OCI-M2 (cell line): ENCODE results near the gene PRAMEF4.
"Not testable (repeated sequence)": the region's sequence is repeated elsewhere in the genome, so short reads cannot be mapped to it uniquely, and the experiment has no call there.

Experiments
- DNase-seq: peaks from one replicate; lab custom pipeline; 2025; ENCODE audit not compliant: unreplicated experiment; lab: John Stamatoyannopoulos, UW

Gene PRAMEF4

DNA sequence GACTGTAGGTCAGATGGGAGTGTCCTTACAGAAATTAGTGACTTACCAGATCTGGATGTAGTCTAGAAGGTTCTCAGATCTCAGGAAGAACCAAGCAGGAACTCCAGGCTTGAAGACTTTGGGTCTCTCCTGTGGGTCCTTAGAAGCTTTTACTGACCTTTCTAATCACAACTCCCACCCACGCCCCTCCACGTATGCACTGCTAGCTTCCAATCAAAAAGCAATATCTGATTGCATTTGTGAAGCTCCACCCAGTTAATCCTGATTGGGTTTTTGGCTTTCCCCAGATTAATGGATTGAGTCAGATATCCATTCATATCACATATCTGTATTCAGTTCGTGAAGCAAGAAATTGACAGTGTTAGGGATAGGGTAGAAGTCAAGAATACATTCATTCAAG lies at the start of gene PRAMEF4:
Gene PRAMEF4 (minus strand): TSS at position 101 of the 400 bp plus-strand sequence. CDS start 2,807 bp downstream, outside the sequence.
- DNase-seq = not testable (repeated sequence)

GRCh38 chr1:12924368-12924767 lies 38.4 kb upstream of the PRAMEF4 start:
- DNase-seq = not testable (repeated sequence)

DNA sequence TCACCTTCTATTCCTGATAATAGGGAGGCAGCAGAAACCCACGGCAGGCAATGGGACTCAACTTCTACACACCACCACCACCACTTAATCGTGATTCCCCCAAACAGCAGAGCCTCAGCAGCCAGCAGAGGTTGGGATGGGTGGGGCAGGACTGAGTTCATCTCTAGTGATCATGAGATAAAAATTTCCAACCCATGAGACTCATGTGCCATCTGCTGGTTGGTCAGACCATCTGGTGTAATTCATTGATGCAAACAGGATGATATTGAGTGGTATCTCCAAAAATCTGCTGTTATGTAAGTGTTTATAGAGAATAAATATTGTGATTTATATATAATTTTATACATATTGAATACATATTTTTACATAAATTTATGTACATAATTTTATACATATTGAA lies 35.7 kb upstream of the PRAMEF4 start:
- DNase-seq = not testable (repeated sequence)

DNA sequence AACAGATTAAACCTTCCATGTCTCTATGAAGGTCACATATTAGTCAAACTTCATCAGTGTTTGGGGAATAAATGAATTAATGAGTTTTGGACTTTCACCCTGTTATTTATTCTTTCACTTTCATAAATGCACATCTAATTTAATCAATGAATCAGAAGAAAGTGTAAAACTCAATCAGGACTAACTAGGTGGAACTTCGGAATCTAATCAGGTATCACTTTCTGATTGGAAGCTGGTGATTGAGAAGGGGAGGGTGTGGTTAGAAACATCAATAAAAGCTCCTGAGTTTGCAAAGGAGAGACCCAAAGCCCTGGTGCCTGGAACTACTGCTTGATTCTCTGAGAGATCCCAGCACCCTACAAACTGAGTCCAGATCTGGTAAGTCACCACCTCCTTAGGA lies 30.3 kb upstream of the PRAMEF4 start, which contains the start of gene PRAMEF7:
Gene PRAMEF7 (plus strand): TSS at position 301 of the 400 bp plus-strand sequence. CDS start 1,083 bp downstream, outside the sequence.
- DNase-seq = not testable (repeated sequence)

- DNase-seq = not testable (repeated sequence)
These were observed 18.0 kb upstream of the PRAMEF4 start for GRCh38 chr1:12903793-12904572.

DNA sequence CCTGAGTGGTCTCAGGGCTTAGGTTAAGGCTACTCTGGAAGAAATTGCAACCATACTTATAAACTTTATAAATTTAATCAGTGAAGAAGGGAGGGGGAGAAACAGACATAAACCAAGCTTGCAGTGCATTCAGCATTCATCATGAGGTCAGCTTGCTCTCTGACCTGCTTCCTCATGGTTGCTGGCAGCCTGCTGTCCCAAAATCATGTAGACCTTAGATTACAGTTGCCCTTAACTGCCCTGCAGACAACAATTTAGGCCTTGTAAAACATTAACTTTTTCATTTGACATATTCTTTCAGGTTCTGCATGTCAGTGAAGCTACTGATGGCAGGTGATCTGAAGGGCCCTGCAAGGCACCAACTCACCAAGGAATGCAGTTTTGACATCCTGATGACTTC lies 13.2 kb upstream of the PRAMEF4 start:
- not testable (repeated sequence) for DNase-seq

DNA sequence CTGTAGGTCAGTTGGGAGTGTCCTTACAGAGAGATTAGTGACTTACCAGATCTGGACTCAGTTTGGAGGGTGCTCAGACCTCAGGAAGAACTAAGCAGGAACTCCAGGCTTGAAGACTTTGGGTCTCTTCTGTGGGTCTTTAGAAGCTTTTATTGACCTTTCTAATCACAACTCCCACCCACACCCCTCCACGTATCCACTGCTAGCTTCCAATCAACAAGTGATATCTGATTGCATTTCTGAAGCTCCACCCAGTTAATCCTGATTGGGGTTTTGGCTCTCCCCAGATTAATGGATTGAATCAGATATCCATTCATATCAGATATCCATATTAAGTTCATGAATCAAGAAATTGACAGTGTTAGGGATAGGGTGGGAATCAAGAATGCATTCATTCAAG lies 12.2 kb upstream of the PRAMEF4 start, which contains the start of gene PRAMEF10:
Gene PRAMEF10 (minus strand): TSS at position 101 of the 400 bp plus-strand sequence. CDS start 2,423 bp downstream, outside the sequence.
- DNase-seq = not testable (repeated sequence)

DNA sequence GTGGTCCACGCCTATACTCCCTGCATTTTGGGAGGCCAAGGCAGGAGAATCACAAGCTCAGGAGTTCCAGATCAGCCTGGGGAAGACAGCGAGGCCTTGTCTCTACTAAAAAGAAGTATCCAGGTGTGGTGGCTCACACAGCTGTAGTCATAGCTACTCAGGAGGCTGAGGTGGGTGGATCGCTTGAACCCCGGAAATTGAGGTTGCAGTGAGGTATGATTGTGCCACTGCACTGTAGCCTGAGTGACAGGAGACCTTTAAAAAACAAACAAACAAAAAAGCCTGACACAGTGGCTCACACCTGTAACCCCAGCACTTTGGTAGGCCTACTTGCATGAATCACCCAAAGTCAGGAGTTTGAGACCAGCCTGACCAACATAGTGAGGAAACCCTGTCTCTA lies 7.5 kb downstream of the PRAMEF4 start:
- not testable (repeated sequence) for DNase-seq

GRCh38 chr1:12863131-12863880 lies 22.7 kb downstream of the PRAMEF4 start:
- DNase-seq = not testable (repeated sequence)

GRCh38 chr1:12856786-12857185 lies 29.2 kb downstream of the PRAMEF4 start, which contains the start of gene PRAMEF2:
TSS of gene PRAMEF2 (plus strand) at chr1:12857086. CDS start at chr1:12859010, 1,924 bp downstream.
- DNase-seq = not testable (repeated sequence)

DNA sequence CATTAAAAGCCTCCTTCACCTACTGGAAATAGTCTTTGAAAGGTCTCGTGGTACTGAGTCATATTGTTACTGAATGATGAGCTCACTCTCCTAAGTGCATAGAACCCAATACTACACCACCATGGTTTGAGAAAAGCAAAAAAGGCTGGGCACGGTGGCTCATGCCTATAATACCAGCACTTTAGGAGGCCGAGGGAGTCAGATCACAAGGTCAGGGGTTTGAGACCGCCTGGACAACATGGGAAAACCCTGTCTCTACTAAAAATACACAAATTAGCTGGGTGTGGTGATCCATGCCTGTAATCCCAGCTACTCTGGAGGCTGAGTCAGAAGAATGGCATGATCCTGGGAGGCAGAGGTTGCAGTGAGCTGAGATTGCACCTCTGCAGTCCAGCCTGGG lies 34.2 kb downstream of the PRAMEF4 start:
- no peak for DNase-seq

DNA sequence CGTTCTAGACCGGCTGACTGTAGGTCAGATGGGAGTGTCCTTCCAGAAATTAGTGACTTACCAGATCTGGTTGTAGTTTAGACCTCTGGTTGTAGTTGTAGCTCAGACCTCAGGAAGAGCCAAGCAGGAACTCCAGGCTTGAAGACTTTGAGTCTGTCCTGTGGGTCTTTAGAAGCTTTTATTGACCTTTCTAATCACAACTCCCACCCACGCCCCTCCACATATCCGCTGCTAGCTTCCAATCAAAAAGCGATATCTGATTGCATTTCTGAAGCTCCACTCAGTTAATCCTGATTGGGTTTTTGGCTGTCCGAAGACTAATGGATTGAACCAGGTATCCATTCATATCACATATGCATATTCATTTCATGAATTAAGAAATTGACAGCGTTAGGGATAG lies 37.4 kb downstream of the PRAMEF4 start, which contains the start of gene HNRNPCL1:
Gene HNRNPCL1 (minus strand): TSS at position 101 of the 400 bp plus-strand sequence. CDS start 431 bp downstream, outside the sequence.
- DNase-seq = not testable (repeated sequence)

DNA sequence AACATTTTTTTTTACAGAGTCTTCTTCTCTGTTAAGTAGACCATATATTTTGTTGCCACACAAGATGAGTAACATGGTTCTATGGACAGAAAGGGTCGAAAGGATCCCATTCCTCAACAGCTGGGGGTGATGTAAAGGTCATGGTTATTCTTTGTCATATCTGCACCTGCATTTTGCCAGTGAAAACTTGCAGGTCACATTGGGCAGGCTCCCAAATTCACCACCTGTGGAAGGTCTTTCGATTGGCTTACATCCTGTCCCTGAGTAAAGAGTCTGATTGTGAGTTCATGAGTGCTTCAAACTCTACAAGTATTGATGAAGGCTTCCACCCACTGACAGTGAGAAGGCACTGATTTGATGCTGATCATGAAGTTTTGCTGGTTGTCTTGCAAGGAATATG lies 52.8 kb downstream of the PRAMEF4 start:
- not testable (repeated sequence) for DNase-seq

GRCh38 chr1:12831310-12831709 lies 54.7 kb downstream of the PRAMEF4 start, which contains the start of gene PRAMEF11:
TSS of gene PRAMEF11 (minus strand) at chr1:12831410. CDS start at chr1:12828789, 2,621 bp downstream.
- DNase-seq = not testable (repeated sequence)
